Lung (tissue), 12 donors: Measurements from ENCODE around the gene BIRC5. TPM values are rescaled to one million over a fixed set of nuclear protein-coding genes. Genes with fewer than 3 reads are reported as not detected.

Experiments
- ATAC-seq: fragments of 200-7000 bp; cut with Tn5 transposase; one replicate; pipeline ENCODE4 v1.9.1; 2020; ENCODE audit warnings: moderate number of reproducible peaks; ENCODE audit not compliant: insufficient read depth, low FRiP score
- DNase-seq, 3 donors: peaks; one replicate each; pipeline ENCODE4 v3.0.0-alpha.2; 2013 to 2017
- H3K27ac ChIP-seq, 2 donors: one replicate each; pipeline ENCODE4 v1.5.1; 2013; ENCODE audit warnings: mild to moderate bottlenecking in 2 of 2, moderate library complexity in 2 of 2, control low read depth in 1 of 2, inconsistent platforms in 1 of 2, low read depth in 1 of 2, low read length in 1 of 2
- H3K27me3 ChIP-seq, 3 donors: one replicate each; pipeline ENCODE4 v1.5.1; 2013; ENCODE audit warnings: low read length in 2 of 3; ENCODE audit not compliant: control insufficient read depth in 3 of 3, insufficient read depth in 3 of 3
- H3K36me3 ChIP-seq, 4 donors: one replicate each; pipeline ENCODE4 v1.5.1; 2013; ENCODE audit warnings: low read length in 4 of 4, mild to moderate bottlenecking in 1 of 4, moderate library complexity in 1 of 4; ENCODE audit not compliant: control insufficient read depth in 4 of 4, insufficient read depth in 4 of 4
- H3K4me1 ChIP-seq, 5 donors: one replicate each; pipeline ENCODE4 v1.5.1; 2013; ENCODE audit warnings: low read length in 5 of 5, mild to moderate bottlenecking in 2 of 5, moderate library complexity in 1 of 5; ENCODE audit not compliant: control insufficient read depth in 5 of 5, insufficient read depth in 5 of 5
- H3K4me3 ChIP-seq: one replicate; pipeline ENCODE4 v1.5.1; 2013; ENCODE audit warnings: mild to moderate bottlenecking, control low read depth, moderate library complexity
- H3K9ac ChIP-seq, 2 donors: one replicate each; pipeline ENCODE4 v1.5.1; 2013; ENCODE audit warnings: low read length in 2 of 2, control low read depth in 1 of 2; ENCODE audit not compliant: insufficient read depth in 1 of 2
- H3K9me3 ChIP-seq, 4 donors: one replicate each; pipeline ENCODE4 v1.5.1; 2013; ENCODE audit warnings: low read length in 3 of 4, mild to moderate bottlenecking in 1 of 4, moderate library complexity in 1 of 4; ENCODE audit not compliant: control insufficient read depth in 4 of 4, insufficient read depth in 3 of 4
- CTCF ChIP-seq: IDR thresholded peaks from 2 replicates; pipeline ENCODE4 v1.5.1; 2012; ENCODE audit warnings: mild to moderate bottlenecking; ENCODE audit errors: control extremely low read depth, extremely low read depth
- WGBS, 2 donors: extraction: QIAGEN DNeasy Blood & Tissue Kit; methylation state at CpG; one replicate each; pipeline ENCODE4 v1.1.7; 2013; 5-methylcytosine and 5-hydroxymethylcytosine counted together
- polyA plus RNA-seq, 2 donors: library from polyadenylated mRNA; stranded (reverse); fragments of 200-250 nt; gene quantifications; one replicate each; pipeline ENCODE4 v1.2.1, GENCODE V29; 2013
- total RNA-seq, 2 donors: library from RNA; depleted of rRNA in 1 of 2; stranded (reverse); fragments of >200 nt in 1 of 2; gene quantifications; one replicate each; pipeline ENCODE4 v1.2.1, GENCODE V29; 2014 to 2021
- donor health status: control.
- donor health status: control.
- donor health status: Bipolar disorder and iron deficiency.
- donor health status: healthy.
- donor health status: DM: yes; HTN: yes; CAD: no.

BIRC5 gene
- total and polyA plus RNA-seq, 4 donors = 1.1 to 11.2 (median 2.4) TPM

DNA sequence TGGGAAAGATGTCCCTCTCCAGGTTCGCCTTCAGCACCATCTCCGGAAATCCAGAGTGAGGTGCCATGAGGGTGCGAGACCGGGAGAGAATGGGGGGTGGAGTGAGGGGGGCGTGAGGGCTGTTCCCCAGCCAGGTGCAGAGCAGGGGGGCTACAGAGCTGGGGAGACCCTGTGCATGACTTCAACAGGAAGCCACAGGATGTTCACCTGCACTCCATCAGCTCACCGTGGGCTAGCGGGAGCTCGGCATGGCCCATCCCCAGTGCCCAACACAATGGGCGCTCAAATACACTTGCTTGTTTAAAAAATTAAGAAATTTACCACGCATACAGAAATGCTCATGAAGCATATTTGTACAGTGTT is 45.1 kb downstream of the BIRC5 start:
- Histone ChIP-seq H3K4me1 (peaks cover 0 to 33% (median 24%) of the 10 kb centered on the region in 5 donors), H3K4me3 (no peak overlapping the region), H3K9ac (no peak overlapping the region), H3K9me3 (no peaks in the 10 kb centered on the region), H3K36me3 (no peaks in the 10 kb centered on the region), H3K27ac (peak overlapping the region; percentile 14 to 83), H3K27me3 (no peaks in the 10 kb centered on the region)
- no peak for ATAC-seq
- no peak for DNase-seq
- no peak for TF ChIP-seq CTCF
- WGBS, 2 donors = 57 to 69% methylated on average over 10 of the region's 10 CpGs

- WGBS, 2 donors = 24 to 46% methylated on average over 23 of the region's 23 CpGs
- H3K4me3 ChIP-seq = no peak overlapping the region
- H3K27ac ChIP-seq = peak overlapping the region; percentile 49 to 80
- DNase-seq (peak; percentile 48 to 57 (median 53)), ATAC-seq (no peak)
- no peak for TF ChIP-seq CTCF
- peaks cover 0 to 20% (median 10%) of the 10 kb centered on the region in 5 donors for H3K4me1 ChIP-seq
- no peaks in the 10 kb centered on the region for H3K27me3 ChIP-seq
- no peaks in the 10 kb centered on the region for H3K9me3 ChIP-seq
- no peaks in the 10 kb centered on the region for H3K36me3 ChIP-seq
- no peak overlapping the region for H3K9ac ChIP-seq
These were observed 49.1 kb downstream of the BIRC5 start for GRCh38 chr17:78263063-78263735.

- no peak overlapping the region for H3K9ac ChIP-seq
- H3K36me3 ChIP-seq = no peaks in the 10 kb centered on the region
- no peak overlapping the region for H3K4me3 ChIP-seq
- peak overlapping the region; percentile 3 to 80 for H3K27ac ChIP-seq
- H3K4me1 ChIP-seq = peaks cover 0 to 23% (median 13%) of the 10 kb centered on the region in 5 donors
- H3K27me3 ChIP-seq = no peaks in the 10 kb centered on the region
- ATAC-seq (no peak), DNase-seq (peak in 1 of 3 donors; percentile 12)
- no peaks in the 10 kb centered on the region for H3K9me3 ChIP-seq
- no peak for TF ChIP-seq CTCF
- 89 to 90% methylated on average over 9 of the region's 9 CpGs for WGBS, 2 donors
These were observed 49.8 kb downstream of the BIRC5 start for GRCh38 chr17:78263736-78264340.
